Type B pancreatic cell (in vitro differentiated cells): Measurements from ENCODE around the gene TMUB1. TPM values are rescaled to one million over a fixed set of nuclear protein-coding genes. Genes with fewer than 3 reads are reported as not detected.

Experiments
- DNase-seq: peaks from one replicate; pipeline ENCODE4 v3.0.0; 2021; ENCODE audit warnings: mixed read lengths; ENCODE audit not compliant: unreplicated experiment; ENCODE audit errors: extremely low spot score
- H3K27ac Mint-ChIP-seq: 2 replicates; pipeline ENCODE4 v1.8.0; 2021; ENCODE audit warnings: mild to moderate bottlenecking, mixed read lengths
- H3K27me3 Mint-ChIP-seq: 2 replicates; pipeline ENCODE4 v1.8.0; 2021; ENCODE audit warnings: mixed read lengths
- H3K36me3 Mint-ChIP-seq: 2 replicates; pipeline ENCODE4 v1.8.0; 2021; ENCODE audit warnings: mixed read lengths
- H3K4me1 Mint-ChIP-seq: one replicate; pipeline ENCODE4 v1.8.0; 2021; ENCODE audit warnings: mixed read lengths; ENCODE audit not compliant: unreplicated experiment
- H3K4me3 Mint-ChIP-seq: 2 replicates; pipeline ENCODE4 v1.8.0; 2021; ENCODE audit warnings: mild to moderate bottlenecking, mixed read lengths
- H3K9me3 Mint-ChIP-seq: 2 replicates; pipeline ENCODE4 v1.8.0; 2021; ENCODE audit warnings: mixed read lengths
- CTCF ChIP-seq: fragments of 200-600 bp; sonication (generic); conservative IDR thresholded peaks from 2 replicates; pipeline ENCODE4 v1.5.0; 2021; ENCODE audit warnings: antibody characterized with exemption, mild to moderate bottlenecking
- total RNA-seq: library from RNA; stranded (reverse); gene quantifications from 2 replicates; pipeline ENCODE4 v1.2.1, GENCODE V29; 2021; ENCODE audit warnings: low replicate concordance

The TMUB1 gene
- total RNA-seq, 1 donor from 2014 or later = 37.9 TPM

GRCh38 chr7:151064454-151064853 lies 18.8 kb downstream of the TMUB1 start:
- no peak overlapping the region for H3K4me3 Mint-ChIP-seq
- no peak for DNase-seq
- H3K4me1 Mint-ChIP-seq = peaks cover 15% of the 10 kb centered on the region
- no peaks in the 10 kb centered on the region for H3K27me3 Mint-ChIP-seq
- H3K9me3 Mint-ChIP-seq = no peaks in the 10 kb centered on the region
- peaks cover 3% of the 10 kb centered on the region for H3K36me3 Mint-ChIP-seq
- no peak overlapping the region for H3K27ac Mint-ChIP-seq
- TF ChIP-seq CTCF = no peak

- H3K27me3 Mint-ChIP-seq = no peaks in the 10 kb centered on the region
- no peak for TF ChIP-seq CTCF
- peak overlapping the region; percentile 61 for H3K4me3 Mint-ChIP-seq
- H3K9me3 Mint-ChIP-seq = no peaks in the 10 kb centered on the region
- DNase-seq = no peak
- H3K36me3 Mint-ChIP-seq = no peaks in the 10 kb centered on the region
- H3K27ac Mint-ChIP-seq = peak overlapping the region; percentile 70
- H3K4me1 Mint-ChIP-seq = peaks cover 22% of the 10 kb centered on the region
Observed at GRCh38 chr7:151063212-151063561, 20.1 kb downstream of the TMUB1 start.

GRCh38 chr7:151062399-151063211 lies 20.7 kb downstream of the TMUB1 start:
- H3K9me3 Mint-ChIP-seq = no peaks in the 10 kb centered on the region
- no peaks in the 10 kb centered on the region for H3K27me3 Mint-ChIP-seq
- H3K36me3 Mint-ChIP-seq = no peaks in the 10 kb centered on the region

GRCh38 chr7:151062111-151062398 lies 21.2 kb downstream of the TMUB1 start:
- Mint-ChIP-seq H3K4me1 (peaks cover 28% of the 10 kb centered on the region), H3K27ac (peak overlapping the region; percentile 50), H3K36me3 (no peaks in the 10 kb centered on the region), H3K27me3 (no peaks in the 10 kb centered on the region), H3K4me3 (peak overlapping the region; percentile 78), H3K9me3 (no peaks in the 10 kb centered on the region)
- no peak for TF ChIP-seq CTCF
- DNase-seq = no peak

More at GRCh38 chr7:151062399-151063211, 20.7 kb downstream of the TMUB1 start:
- Mint-ChIP-seq H3K4me3 (peak overlapping the region; percentile 78), H3K27ac (no peak overlapping the region), H3K4me1 (peaks cover 22% of the 10 kb centered on the region)
- DNase-seq = peak; percentile 86
- TF ChIP-seq CTCF = no peak

- peak overlapping the region; percentile 98 for H3K4me3 Mint-ChIP-seq
- TF ChIP-seq CTCF = no peak
- H3K27me3 Mint-ChIP-seq = no peaks in the 10 kb centered on the region
- no peak for DNase-seq
- H3K9me3 Mint-ChIP-seq = no peaks in the 10 kb centered on the region
- peak overlapping the region; percentile 75 for H3K27ac Mint-ChIP-seq
- no peaks in the 10 kb centered on the region for H3K36me3 Mint-ChIP-seq
- H3K4me1 Mint-ChIP-seq = peaks cover 33% of the 10 kb centered on the region
Observed at GRCh38 chr7:151061213-151062110, 21.8 kb downstream of the TMUB1 start.
